HCT116 (cell line): ENCODE results near the gene METTL21C. TPM values are rescaled to one million over a fixed set of nuclear protein-coding genes. Genes with fewer than 3 reads are reported as not detected.

Experiments
- ATAC-seq: fragments of 200-7000 bp; cut with Tn5 transposase; 2 replicates; pipeline ENCODE4 v1.9.1; 2020; ENCODE audit warnings: mild to moderate bottlenecking, moderate library complexity
- BruUV-seq: library from RNA; stranded (reverse); fragments of 400-500 nt; replicated peaks from 2 replicates; lab custom pipeline; 2021; lab: Mats Ljungman, UMichigan
- CTCF ChIA-PET: fragments of 300-600 bp; sonication (Branson Sonifier 250); formaldehyde crosslinking; loops from one replicate; lab custom pipeline; 2021; ENCODE audit warnings: antibody characterized with exemption; lab: Charles Lee
- POLR2A ChIA-PET: fragments of 300-600, 350-600 bp; sonication (Branson Sonifier 250); formaldehyde crosslinking; loops from one replicate; lab custom pipeline; 2021; ENCODE audit warnings: antibody characterized with exemption; lab: Charles Lee
- RAD21 ChIA-PET, 2 experiments: fragments of 300-600 bp; sonication (Branson Sonifier 250); formaldehyde crosslinking; loops; one replicate each; lab custom pipeline; 2023; ENCODE audit warnings: low total read pairs in 2 of 2; ENCODE audit not compliant: uncharacterized antibody in 2 of 2, unreplicated experiment in 2 of 2, low non-redundant PET in 1 of 2; lab: Charles Lee
- DNase-seq: peaks from one replicate; pipeline ENCODE4 v3.0.0-alpha.2; 2010; ENCODE audit warnings: low read depth, low spot score
- H2AFZ ChIP-seq: fragments of 200-600 bp; shearing (Covaris generic), sonication (generic); 2 replicates; pipeline ENCODE4 v1.6.1; 2017; ENCODE audit warnings: low read depth, mixed run types, mixed read lengths, antibody characterized with exemption, low read length; ENCODE audit not compliant: poor library complexity, severe bottlenecking
- H3K27ac ChIP-seq: 2 replicates; pipeline ENCODE4 v1.5.1; 2012; ENCODE audit warnings: low read depth, low read length
- H3K27me3 ChIP-seq: fragments of 200-600 bp; sonication (generic); 2 replicates; pipeline ENCODE4 v1.6.1; 2016; ENCODE audit warnings: mixed run types, low read length, mixed read lengths; ENCODE audit not compliant: insufficient read depth
- H3K36me3 ChIP-seq, 2 experiments: fragments of 200-500 bp in 1 of 2; fragments of 200-600 bp in 1 of 2; sonication (Bioruptor generic) in 1 of 2; sonication (generic) in 1 of 2; 2 replicates each; pipeline versions ENCODE4 v1.5.1 to v1.6.1; 2014 to 2016; ENCODE audit warnings: low read length in 2 of 2, inconsistent platforms in 1 of 2, mixed read lengths in 1 of 2, mixed run types in 1 of 2; ENCODE audit not compliant: insufficient read depth in 2 of 2, control insufficient read depth in 1 of 2
- H3K4me1 ChIP-seq, 2 experiments: fragments of 200-600 bp in 1 of 2; sonication (generic) in 1 of 2; 2 replicates each; pipeline versions ENCODE4 v1.5.1 to v1.6.1; 2012 to 2017; ENCODE audit warnings: low read length in 2 of 2, inconsistent platforms in 1 of 2, mild to moderate bottlenecking in 1 of 2, mixed read lengths in 1 of 2, mixed run types in 1 of 2, moderate library complexity in 1 of 2; ENCODE audit not compliant: insufficient read depth in 2 of 2, control insufficient read depth in 1 of 2
- H3K4me2 ChIP-seq: fragments of 200-600 bp; sonication (generic); 2 replicates; pipeline ENCODE4 v1.6.1; 2017; ENCODE audit warnings: mixed run types, low read length, mixed read lengths
- H3K4me3 ChIP-seq, 2 experiments: fragments of 200-600 bp in 1 of 2; sonication (generic) in 1 of 2; replicated peaks in 1 of 2; 2 replicates each; pipeline ENCODE4 v1.5.1; 2011 to 2016; ENCODE audit warnings: low read length in 2 of 2, control low read depth in 1 of 2, low read depth in 1 of 2, mild to moderate bottlenecking in 1 of 2, mixed read lengths in 1 of 2, mixed run types in 1 of 2
- H3K79me2 ChIP-seq: fragments of 200-600 bp; sonication (generic); 2 replicates; pipeline ENCODE4 v1.6.1; 2017; ENCODE audit warnings: mild to moderate bottlenecking, mixed run types, low read length, moderate library complexity, mixed read lengths; ENCODE audit not compliant: insufficient read depth
- H3K9ac ChIP-seq: fragments of 200-600 bp; sonication (generic); 2 replicates; pipeline ENCODE4 v1.6.1; 2016; ENCODE audit warnings: low read length, mixed read lengths
- H3K9me2 ChIP-seq: fragments of 200-600 bp; sonication (generic), shearing (Covaris generic); 2 replicates; pipeline ENCODE4 v1.6.1; 2017; ENCODE audit warnings: mixed run types, mild to moderate bottlenecking, moderate library complexity; ENCODE audit not compliant: insufficient read depth
- H3K9me3 ChIP-seq, 2 experiments: fragments of 200-500 bp in 1 of 2; fragments of 200-600 bp in 1 of 2; sonication (Bioruptor generic) in 1 of 2; sonication (generic) in 1 of 2; 2 replicates each; pipeline ENCODE4 v1.6.1; 2014 to 2017; ENCODE audit warnings: low read length in 2 of 2, mixed read lengths in 2 of 2, inconsistent platforms in 1 of 2, low read depth in 1 of 2, mild to moderate bottlenecking in 1 of 2, mixed run types in 1 of 2, moderate library complexity in 1 of 2; ENCODE audit not compliant: control insufficient read depth in 1 of 2, insufficient read depth in 1 of 2
- H4K20me1 ChIP-seq: fragments of 200-600 bp; sonication (generic), shearing (Covaris generic); 2 replicates; pipeline ENCODE4 v1.6.1; 2017; ENCODE audit warnings: mixed run types, mild to moderate bottlenecking, moderate library complexity; ENCODE audit not compliant: insufficient read depth
- CBX3 ChIP-seq: IDR thresholded peaks from 2 replicates; pipeline ENCODE4 v1.6.1; 2012; ENCODE audit warnings: low read depth
- CEBPB ChIP-seq: IDR thresholded peaks from 2 replicates; pipeline ENCODE4 v1.6.1; 2012; ENCODE audit warnings: low read depth
- ELF1 ChIP-seq: IDR thresholded peaks from 2 replicates; pipeline ENCODE4 v1.6.1; 2012; ENCODE audit warnings: low read depth, borderline replicate concordance
- EZH2 ChIP-seq: fragments of 200-600 bp; sonication (generic); IDR thresholded peaks from 2 replicates; pipeline ENCODE4 v1.6.1; 2017; ENCODE audit warnings: antibody characterized with exemption, mixed run types
- MAX ChIP-seq: IDR thresholded peaks from 2 replicates; pipeline ENCODE4 v1.6.1; 2012
- POLR2A ChIP-seq: IDR thresholded peaks from 2 replicates; pipeline ENCODE4 v1.7.0; 2011; ENCODE audit warnings: borderline replicate concordance; ENCODE audit not compliant: insufficient read depth, insufficient read length; ENCODE audit errors: extremely low read depth
- REST ChIP-seq: IDR thresholded peaks from 2 replicates; pipeline ENCODE4 v1.6.1; 2012; ENCODE audit warnings: low read depth
- SIN3A ChIP-seq: IDR thresholded peaks from 2 replicates; pipeline ENCODE4 v1.6.1; 2012; ENCODE audit warnings: low read depth
- SP1 ChIP-seq: IDR thresholded peaks from 2 replicates; pipeline ENCODE4 v1.6.1; 2012; ENCODE audit warnings: low read depth
- TCF7L2 ChIP-seq: IDR thresholded peaks from 2 replicates; pipeline ENCODE4 v1.7.0; 2011; ENCODE audit warnings: borderline replicate concordance, inconsistent platforms; ENCODE audit not compliant: insufficient read depth, insufficient read length; ENCODE audit errors: extremely low read depth
- ZBTB33 ChIP-seq: IDR thresholded peaks from 2 replicates; pipeline ENCODE4 v1.6.1; 2011; ENCODE audit warnings: mild to moderate bottlenecking, low read length, moderate library complexity; ENCODE audit not compliant: insufficient replicate concordance; ENCODE audit errors: extremely low read depth
- ZNF274 ChIP-seq: fragments of 200-500 bp; sonication (Bioruptor generic); IDR thresholded peaks from 2 replicates; pipeline ENCODE4 v1.6.1; 2014; ENCODE audit warnings: mild to moderate bottlenecking, low read depth, low read length, inconsistent platforms
- intact Hi-C: fragments of 100-400 bp; cut with micrococcal nuclease; formaldehyde crosslinking; loops from 2 replicates; pipeline ENCODE4 v1.10.0; 2022
- total RNA-seq: library from RNA; stranded (reverse); gene quantifications from one replicate; pipeline ENCODE4 v1.2.1, GENCODE V29; 2021; ENCODE audit not compliant: unreplicated experiment

Gene METTL21C
- total RNA-seq, 1 experiment from 2014 or later = not detected

- no peak for ATAC-seq
- Histone ChIP-seq H3K4me1 (no peaks in the 10 kb centered on the region), H3K9me2 (no peaks in the 10 kb centered on the region), H3K27me3 (no peaks in the 10 kb centered on the region), H4K20me1 (no peaks in the 10 kb centered on the region), H3K4me2 (no peak overlapping the region), H3K79me2 (no peaks in the 10 kb centered on the region), H3K36me3 (peaks cover 29 to 55% of the 10 kb centered on the region in 2 experiments), H3K27ac (no peak overlapping the region), H3K9me3 (no peaks in the 10 kb centered on the region), H3K4me3 (no peak overlapping the region), H3K9ac (no peak overlapping the region), H2AFZ (no peak overlapping the region)
- DNase-seq = no peak
- POLR2A ChIA-PET = no interaction called here
- TF ChIP-seq REST (no peak), SP1 (no peak), EZH2 (no peak), ELF1 (no peak), CEBPB (no peak), CBX3 (no peak), ZBTB33 (no peak), POLR2A (no peak), SIN3A (no peak), TCF7L2 (no peak), MAX (no peak), ZNF274 (no peak)
- no TSS peak for BruUV-seq
- RAD21 ChIA-PET = no interaction called here
- CTCF ChIA-PET = no interaction called here
- intact Hi-C loops = no loop called here
Measured at GRCh38 chr13:102645701-102646100, 49.1 kb downstream of the METTL21C start.
